Left lobe of liver (tissue), 2 donors: ENCODE data around the gene VAV3. TPM values are rescaled to one million over a fixed set of nuclear protein-coding genes. Genes with fewer than 3 reads are reported as not detected.

ENCODE experiments used
- ATAC-seq: fragments of 200-7000 bp; cut with Tn5 transposase; one replicate; pipeline ENCODE4 v1.9.1; 2020; ENCODE audit warnings: mild to moderate bottlenecking, moderate library complexity
- DNase-seq: peaks from one replicate; pipeline ENCODE4 v3.0.0-alpha.2; 2020; ENCODE audit warnings: low spot score
- total RNA-seq: library from RNA; stranded (reverse); gene quantifications from one replicate; pipeline ENCODE4 v1.2.1, GENCODE V29; 2021
- donor health status: DM: no; HTN: no; CAD: no; lungs with moderate emphysema.
- donor health status: DM: no; HTN: yes; CAD: no.

VAV3 gene
- total RNA-seq, 1 donor from 2014 or later, result 0.86 TPM

- peak; percentile 25 for ATAC-seq
These were observed 28.2 kb downstream of the VAV3 start for GRCh38 chr1:107936498-107937481.

GRCh38 chr1:107935396-107936064 is 29.4 kb downstream of the VAV3 start:
- DNase-seq, result no peak
- ATAC-seq, result no peak

More at GRCh38 chr1:107936498-107937481, 28.2 kb downstream of the VAV3 start:
- no peak for DNase-seq

DNA sequence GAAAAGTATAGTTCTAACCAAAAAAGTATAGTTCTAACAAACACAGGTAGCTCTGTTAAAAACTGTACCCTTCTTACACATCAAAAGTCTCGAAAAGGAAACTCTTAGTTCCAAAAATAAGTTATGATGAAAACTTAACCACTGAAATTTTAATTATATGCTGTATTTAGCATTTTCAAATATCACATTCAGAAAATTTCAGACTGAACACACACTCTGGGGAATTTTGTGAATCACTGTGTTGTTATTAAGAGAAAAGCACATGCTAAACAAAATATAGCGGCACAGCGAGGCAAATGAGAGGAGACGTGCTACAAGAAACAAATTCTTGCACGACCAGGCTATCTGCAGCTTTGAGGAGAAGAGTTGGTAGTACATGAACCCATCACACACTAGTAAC is 30.4 kb downstream of the VAV3 start:
- ATAC-seq (no peak), DNase-seq (no peak)

GRCh38 chr1:107933736-107934135 is 31.2 kb downstream of the VAV3 start:
- DNase-seq (no peak), ATAC-seq (no peak)

DNA sequence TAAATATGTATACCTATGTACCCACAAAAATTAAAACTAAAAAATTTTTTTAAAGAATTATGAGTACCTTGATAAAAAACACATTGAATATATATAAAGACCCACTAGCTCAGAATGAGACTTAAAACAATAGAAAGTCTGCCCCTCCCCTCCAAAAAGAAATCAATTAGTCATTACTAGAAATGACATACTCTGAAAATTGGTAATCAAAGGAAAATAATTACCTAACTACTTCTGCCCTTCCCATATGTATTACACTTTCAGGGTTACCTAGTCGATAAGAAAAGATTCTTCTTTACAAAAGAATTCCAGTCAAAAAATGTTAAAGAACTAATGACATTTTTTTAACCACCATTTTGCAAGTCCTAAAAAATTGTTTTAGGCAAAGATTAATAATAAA is 34.7 kb downstream of the VAV3 start:
- DNase-seq (no peak), ATAC-seq (no peak)

DNA sequence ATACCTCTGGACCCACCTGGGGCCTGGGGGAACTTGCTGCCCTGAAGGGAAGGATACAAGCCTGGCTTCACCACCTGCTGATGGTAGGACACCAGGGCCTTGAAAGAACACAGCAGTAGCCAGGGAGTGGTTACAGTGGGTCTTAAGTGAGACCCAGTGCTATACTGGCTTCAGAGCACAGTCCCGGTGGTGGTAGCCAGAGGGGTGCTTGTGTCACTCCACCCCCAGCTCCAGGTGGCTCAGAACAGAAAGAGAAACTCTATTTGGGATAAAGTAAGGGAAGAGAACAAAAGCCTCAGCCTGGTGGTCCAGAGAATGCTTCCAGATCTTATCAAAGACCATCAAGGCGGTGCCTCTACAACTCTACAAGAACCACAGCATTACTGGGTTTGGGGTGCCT is 37.2 kb downstream of the VAV3 start:
- no peak for ATAC-seq

GRCh38 chr1:107926436-107927080 is 38.4 kb downstream of the VAV3 start:
- DNase-seq (no peak), ATAC-seq (no peak)

More for the DNA sequence above, 37.2 kb downstream of the VAV3 start:
- DNase-seq, result no peak

DNA sequence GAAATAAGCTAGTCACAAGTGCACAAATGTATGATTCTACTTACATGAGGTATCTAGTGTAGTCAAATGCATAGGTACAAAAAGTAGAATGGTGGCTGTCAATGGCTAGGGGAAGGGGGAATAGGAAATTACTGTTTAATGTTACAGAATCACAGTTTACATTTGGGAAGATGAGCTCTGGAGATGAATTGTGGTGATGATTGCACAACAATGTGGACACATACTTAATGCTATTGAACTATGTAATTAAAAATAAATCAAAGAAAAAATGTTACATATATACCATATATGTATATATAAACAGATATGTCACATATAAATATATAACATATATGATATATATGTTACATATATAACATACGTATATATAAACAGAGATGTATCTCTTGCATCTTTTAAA is 39.4 kb downstream of the VAV3 start:
- DNase-seq, result no peak
- ATAC-seq, result no peak

DNA sequence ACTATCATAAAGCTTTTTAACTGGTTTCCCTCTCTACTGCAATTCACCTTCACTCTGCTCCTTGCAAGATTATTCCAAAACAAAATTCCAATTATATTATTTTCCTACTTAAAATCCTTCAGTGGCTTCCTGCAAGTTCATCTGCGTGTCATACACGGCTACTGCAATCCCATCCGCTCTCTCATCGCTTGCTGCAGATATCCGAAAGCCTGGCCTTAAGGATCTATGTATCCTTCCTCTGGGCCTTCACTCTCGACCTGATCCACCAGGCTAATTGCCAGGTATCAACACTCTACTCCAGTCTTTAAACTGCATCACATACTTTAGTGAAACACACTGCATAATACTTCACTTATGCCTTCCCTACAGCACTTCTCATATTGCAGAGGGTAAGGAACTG is 44.0 kb downstream of the VAV3 start:
- DNase-seq, result no peak
- no peak for ATAC-seq

- DNase-seq (no peak), ATAC-seq (no peak)
These were observed 44.4 kb downstream of the VAV3 start for GRCh38 chr1:107920561-107920960.

DNA sequence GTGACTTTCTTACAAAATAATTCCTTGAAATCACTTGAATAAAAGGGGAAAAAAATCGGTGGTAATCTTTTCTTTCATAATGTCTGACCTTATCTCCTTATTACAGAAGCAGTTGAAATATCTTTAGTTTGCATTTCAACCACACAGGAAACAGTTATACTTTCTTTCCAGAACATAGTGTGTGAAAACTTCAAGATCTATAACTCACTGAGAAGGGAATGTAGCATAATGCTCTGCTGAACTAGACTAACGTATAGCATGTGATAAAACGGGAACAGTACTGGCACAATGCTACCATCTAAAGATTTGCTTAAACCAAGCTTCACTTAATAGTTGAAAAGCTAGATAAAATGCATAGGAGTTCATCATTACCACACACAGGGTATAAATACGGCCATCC is 45.0 kb downstream of the VAV3 start:
- DNase-seq (no peak), ATAC-seq (no peak)

- DNase-seq, result no peak
- no peak for ATAC-seq
These were observed 50.7 kb downstream of the VAV3 start for GRCh38 chr1:107914119-107914765.

DNA sequence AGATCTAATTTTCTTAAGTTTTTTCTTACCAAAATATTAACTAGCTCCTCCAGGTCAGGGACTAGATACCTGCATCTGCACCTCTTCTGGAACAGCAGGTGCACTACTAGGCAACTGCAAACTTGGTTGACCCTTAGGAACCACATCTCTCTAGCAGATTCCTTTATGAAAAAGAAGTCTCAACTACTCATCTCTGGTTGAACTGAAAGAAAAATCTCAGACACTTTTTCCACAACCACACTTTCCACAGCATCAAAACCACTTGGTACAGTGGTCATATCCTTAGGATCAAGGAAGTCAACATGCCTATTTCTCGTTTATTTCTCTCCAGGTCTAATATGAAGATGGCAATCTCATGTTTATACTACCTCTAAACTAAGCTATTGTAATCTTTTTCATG is 52.3 kb downstream of the VAV3 start:
- DNase-seq, result no peak
- no peak for ATAC-seq

GRCh38 chr1:107900090-107900945 is 64.7 kb downstream of the VAV3 start:
- no peak for DNase-seq
- ATAC-seq, result no peak

GRCh38 chr1:107899655-107900054 is 65.3 kb downstream of the VAV3 start:
- ATAC-seq (no peak), DNase-seq (no peak)

DNA sequence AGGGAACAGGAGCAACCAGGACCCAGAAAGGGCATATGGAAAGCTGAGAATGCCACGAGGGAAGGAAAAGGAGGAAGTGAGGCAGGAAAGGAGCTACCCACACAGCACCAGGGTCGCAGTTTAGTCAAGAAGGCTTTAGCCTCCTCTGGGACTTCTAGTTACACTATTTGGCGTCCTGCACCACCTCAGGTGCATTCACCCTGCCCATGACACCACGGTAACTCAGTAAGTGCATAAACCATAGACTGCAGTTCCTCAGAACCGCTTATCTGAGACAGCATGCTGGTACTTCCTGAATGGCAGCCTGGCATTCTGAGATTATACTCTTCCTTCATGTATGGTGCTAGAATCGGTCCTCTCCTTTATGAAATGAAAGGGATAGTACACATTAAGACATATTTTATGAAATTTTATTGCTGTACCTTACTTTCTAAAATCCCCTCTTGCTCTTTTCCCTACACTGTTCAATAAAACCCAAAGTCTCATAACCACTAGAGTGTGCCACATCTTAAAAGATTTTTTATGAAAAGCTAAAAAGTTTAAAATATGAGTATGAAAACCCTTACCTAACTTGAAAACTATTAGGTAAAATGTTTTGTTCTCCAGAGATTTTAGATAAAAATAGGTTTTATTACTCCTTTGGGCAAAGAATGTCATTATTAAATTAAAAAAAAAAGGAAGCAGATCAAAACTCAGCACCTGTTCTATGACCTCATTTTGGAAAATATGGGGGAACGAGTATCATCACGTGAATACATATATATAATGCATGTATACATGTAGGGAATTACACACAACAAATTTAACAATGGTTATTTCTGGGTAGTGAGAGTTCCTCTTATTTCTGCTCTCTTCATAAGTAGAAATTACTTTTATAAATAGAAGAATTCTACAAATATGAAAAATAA is 67.3 kb downstream of the VAV3 start:
- DNase-seq (no peak), ATAC-seq (no peak)

GRCh38 chr1:107896936-107897335 is 68.0 kb downstream of the VAV3 start:
- ATAC-seq (no peak), DNase-seq (no peak)

DNA sequence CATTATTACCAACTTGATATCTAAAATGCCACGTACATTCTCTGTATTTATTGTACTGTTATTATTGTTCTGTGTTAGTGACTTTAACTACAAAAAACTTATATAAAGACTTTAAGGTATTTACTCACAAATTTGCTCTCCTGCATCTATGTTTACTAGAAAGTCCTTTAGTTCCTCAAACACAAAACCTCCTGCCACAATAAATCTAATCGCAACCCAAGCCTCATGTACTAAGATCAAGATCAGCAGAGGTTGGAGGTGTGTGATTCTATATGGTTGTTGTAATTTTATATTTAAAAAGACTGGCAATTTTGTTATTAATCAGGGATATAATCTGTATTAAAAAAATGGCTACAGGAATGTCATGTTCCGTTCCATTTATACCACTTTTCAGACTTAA is 68.6 kb downstream of the VAV3 start:
- ATAC-seq, result no peak
- no peak for DNase-seq
